Neural crest cell (in vitro differentiated cells): ENCODE results near the gene SLC19A1. TPM values are rescaled to one million over a fixed set of nuclear protein-coding genes. Genes with fewer than 3 reads are reported as not detected.

Experiments used
- DNase-seq: peaks from one replicate; pipeline ENCODE4 v3.0.0; 2021; ENCODE audit warnings: low read depth, mixed read lengths, low spot score
- H3K27ac Mint-ChIP-seq: one replicate; pipeline ENCODE4 v1.8.0; 2021; ENCODE audit warnings: mild to moderate bottlenecking, mixed read lengths; ENCODE audit not compliant: unreplicated experiment
- H3K27me3 Mint-ChIP-seq: 2 replicates; pipeline ENCODE4 v1.8.0; 2021; ENCODE audit warnings: low read depth, mild to moderate bottlenecking, mixed read lengths
- H3K36me3 Mint-ChIP-seq: 2 replicates; pipeline ENCODE4 v1.8.0; 2021; ENCODE audit warnings: low read depth, mild to moderate bottlenecking, mixed read lengths
- H3K4me1 Mint-ChIP-seq: 2 replicates; pipeline ENCODE4 v1.8.0; 2021; ENCODE audit warnings: mixed read lengths
- H3K4me3 Mint-ChIP-seq: one replicate; pipeline ENCODE4 v1.8.0; 2021; ENCODE audit warnings: mild to moderate bottlenecking, mixed read lengths
- H3K9me3 Mint-ChIP-seq: 2 replicates; pipeline ENCODE4 v1.8.0; 2021; ENCODE audit warnings: mixed read lengths
- CTCF ChIP-seq: fragments of 200-600 bp; sonication (generic); conservative IDR thresholded peaks from 2 replicates; pipeline ENCODE4 v1.5.0; 2021; ENCODE audit warnings: antibody characterized with exemption, mild to moderate bottlenecking
- total RNA-seq: library from RNA; stranded (reverse); gene quantifications from 2 replicates; pipeline ENCODE4 v1.2.1, GENCODE V29; 2021

Gene SLC19A1
- total RNA-seq, 1 donor from 2014 or later = 35.1 TPM

GRCh38 chr21:45582128-45582527, 39.9 kb upstream of the SLC19A1 start:
- TF ChIP-seq CTCF = no peak
- Mint-ChIP-seq H3K36me3 (peaks cover 7% of the 10 kb centered on the region), H3K27ac (no peak overlapping the region), H3K27me3 (peaks cover 12% of the 10 kb centered on the region), H3K4me3 (no peak overlapping the region), H3K4me1 (no peaks in the 10 kb centered on the region), H3K9me3 (peaks cover 10% of the 10 kb centered on the region)
- no peak for DNase-seq

GRCh38 chr21:45581322-45581712, 39.1 kb upstream of the SLC19A1 start:
- no peak for TF ChIP-seq CTCF
- H3K36me3 Mint-ChIP-seq = peaks cover 4% of the 10 kb centered on the region
- no peak overlapping the region for H3K4me3 Mint-ChIP-seq
- no peak overlapping the region for H3K27ac Mint-ChIP-seq
- H3K9me3 Mint-ChIP-seq = peaks cover 8% of the 10 kb centered on the region
- peaks cover 2% of the 10 kb centered on the region for H3K4me1 Mint-ChIP-seq
- peaks cover 6% of the 10 kb centered on the region for H3K27me3 Mint-ChIP-seq
- DNase-seq = no peak

GRCh38 chr21:45580576-45581321, 38.5 kb upstream of the SLC19A1 start:
- Mint-ChIP-seq H3K4me1 (peaks cover 4% of the 10 kb centered on the region), H3K36me3 (peaks cover 4% of the 10 kb centered on the region), H3K9me3 (peaks cover 5% of the 10 kb centered on the region), H3K4me3 (no peak overlapping the region), H3K27ac (no peak overlapping the region), H3K27me3 (peaks cover 3% of the 10 kb centered on the region)
- TF ChIP-seq CTCF = no peak
- no peak for DNase-seq

- H3K4me3 Mint-ChIP-seq = no peak overlapping the region
- no peak for DNase-seq
- H3K27me3 Mint-ChIP-seq = peaks cover 3% of the 10 kb centered on the region
These were observed 37.9 kb upstream of the SLC19A1 start for GRCh38 chr21:45580181-45580575.

GRCh38 chr21:45579383-45580180, 37.3 kb upstream of the SLC19A1 start:
- no peak for DNase-seq
- TF ChIP-seq CTCF = no peak

More at GRCh38 chr21:45580181-45580575, 37.9 kb upstream of the SLC19A1 start:
- peaks cover 4% of the 10 kb centered on the region for H3K36me3 Mint-ChIP-seq
- TF ChIP-seq CTCF = no peak
- H3K4me1 Mint-ChIP-seq = peaks cover 4% of the 10 kb centered on the region
- no peak overlapping the region for H3K27ac Mint-ChIP-seq
- peaks cover 5% of the 10 kb centered on the region for H3K9me3 Mint-ChIP-seq

More at GRCh38 chr21:45579383-45580180, 37.3 kb upstream of the SLC19A1 start:
- H3K4me3 Mint-ChIP-seq = no peak overlapping the region
- no peak overlapping the region for H3K27ac Mint-ChIP-seq
- peaks cover 5% of the 10 kb centered on the region for H3K4me1 Mint-ChIP-seq
- H3K36me3 Mint-ChIP-seq = peaks cover 3% of the 10 kb centered on the region
- H3K27me3 Mint-ChIP-seq = peaks cover 3% of the 10 kb centered on the region
- peaks cover 3% of the 10 kb centered on the region for H3K9me3 Mint-ChIP-seq
